Neural cell (in vitro differentiated cells): Measurements from ENCODE around the gene SNX27.

Experiments
- CTCF ChIP-seq: fragments of 450-650 bp; IDR thresholded peaks from 2 replicates; pipeline ENCODE4 v1.5.1; 2014; ENCODE audit warnings: antibody characterized with exemption, mild to moderate bottlenecking, moderate library complexity; ENCODE audit not compliant: poor library complexity, severe bottlenecking
- EZH2 ChIP-seq: fragments of 200-600, 300-800 bp; shearing (Covaris generic), sonication (generic); IDR thresholded peaks from 2 replicates; pipeline ENCODE4 v1.6.1; 2014; ENCODE audit warnings: antibody characterized with exemption, low read length, borderline replicate concordance, mild to moderate bottlenecking; ENCODE audit not compliant: insufficient read depth, poor library complexity, severe bottlenecking
- POLR2AphosphoS5 ChIP-seq: IDR thresholded peaks from 2 replicates; pipeline ENCODE4 v1.6.1; 2012
- RAD21 ChIP-seq: fragments of 450-650 bp; conservative IDR thresholded peaks from 2 replicates; pipeline ENCODE4 v1.6.1; 2014; ENCODE audit warnings: antibody characterized with exemption, mild to moderate bottlenecking, moderate library complexity
- REST ChIP-seq: IDR thresholded peaks from 2 replicates; pipeline ENCODE4 v1.6.1; 2012; ENCODE audit warnings: borderline replicate concordance
- TAF1 ChIP-seq: IDR thresholded peaks from 2 replicates; pipeline ENCODE4 v1.6.1; 2012; ENCODE audit warnings: low read depth

- TF ChIP-seq TAF1: no peak
- TF ChIP-seq CTCF: no peak
- TF ChIP-seq RAD21: no peak
- no peak for TF ChIP-seq REST
- TF ChIP-seq POLR2AphosphoS5: no peak
- TF ChIP-seq EZH2: no peak
These were observed 80.4 kb downstream of the SNX27 start for GRCh38 chr1:151692226-151692625.
